GM18502 (cell line): ENCODE data around the gene MRC2.
"Not testable (repeated sequence)": the region's sequence is repeated elsewhere in the genome, so short reads cannot be mapped to it uniquely, and the experiment has no call there.

Experiments used
- ATAC-seq: cut with Tn5 transposase; IDR thresholded peaks from one replicate; pipeline ENCODE4 v1.9.1; 2021; ENCODE audit warnings: mild to moderate bottlenecking; ENCODE audit not compliant: unreplicated experiment, poor library complexity

Gene MRC2

GRCh38 chr17:62611292-62611691 lies 16.2 kb upstream of the MRC2 start:
- ATAC-seq = peak; percentile 83

GRCh38 chr17:62611728-62612127 lies 15.7 kb upstream of the MRC2 start:
- ATAC-seq = peak; percentile 16

DNA sequence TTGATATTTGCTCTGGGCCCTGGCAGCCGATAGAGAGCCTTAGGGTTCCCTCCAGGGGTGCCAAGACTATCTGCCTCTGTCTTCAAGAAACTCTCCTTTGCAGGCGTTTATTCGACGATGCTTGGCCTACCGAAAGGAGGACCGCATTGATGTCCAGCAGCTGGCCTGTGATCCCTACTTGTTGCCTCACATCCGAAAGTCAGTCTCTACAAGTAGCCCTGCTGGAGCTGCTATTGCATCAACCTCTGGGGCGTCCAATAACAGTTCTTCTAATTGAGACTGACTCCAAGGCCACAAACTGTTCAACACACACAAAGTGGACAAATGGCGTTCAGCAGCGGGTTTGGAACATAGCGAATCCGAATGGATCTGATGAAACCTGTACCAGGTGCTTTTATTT lies 15.2 kb upstream of the MRC2 start:
- ATAC-seq = not testable (repeated sequence)

GRCh38 chr17:62613095-62613494 lies 14.4 kb upstream of the MRC2 start:
- not testable (repeated sequence) for ATAC-seq

DNA sequence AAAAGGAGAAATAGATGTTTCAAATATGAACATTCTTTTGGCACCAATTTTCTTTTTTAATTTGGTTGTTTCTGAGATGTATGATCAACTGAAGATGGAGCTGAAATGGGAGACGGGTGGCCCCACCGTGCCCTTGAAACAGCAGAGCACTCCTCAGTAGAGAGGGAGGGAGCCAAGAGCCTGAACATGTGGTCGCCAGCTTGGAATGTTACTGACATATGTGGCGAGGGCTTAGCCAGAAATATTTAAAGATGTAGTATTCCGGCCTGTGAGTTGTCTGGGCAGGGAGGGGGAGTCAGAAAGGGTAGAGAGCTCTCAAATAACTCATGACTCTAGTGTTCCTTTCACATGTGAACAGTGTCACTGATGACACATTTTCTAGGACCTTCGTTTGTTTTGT lies 13.3 kb upstream of the MRC2 start:
- ATAC-seq = no peak

DNA sequence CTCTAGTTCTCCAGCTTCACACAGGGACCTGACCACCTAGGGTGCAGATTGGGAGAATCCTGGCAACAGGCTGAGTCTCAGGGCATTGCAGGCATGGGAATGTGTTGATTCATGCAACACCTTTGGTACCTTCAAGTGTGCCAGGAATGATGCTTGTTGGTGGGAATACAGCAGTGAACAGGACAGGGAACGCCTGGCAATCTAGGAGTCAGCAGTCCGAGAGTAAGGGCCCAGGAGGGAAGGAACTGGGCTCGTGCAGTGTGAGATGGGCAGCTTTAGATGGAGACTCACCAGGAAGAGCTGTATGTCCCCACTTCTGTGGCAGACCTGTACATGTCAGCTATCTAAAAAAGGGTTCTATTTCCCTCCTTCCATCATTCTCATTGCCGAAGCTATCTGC lies 12.0 kb upstream of the MRC2 start:
- ATAC-seq = no peak

- no peak for ATAC-seq
Observed at GRCh38 chr17:62616993-62617893, 10.2 kb upstream of the MRC2 start.

- no peak for ATAC-seq
Observed at GRCh38 chr17:62617894-62618472, 9.5 kb upstream of the MRC2 start.

DNA sequence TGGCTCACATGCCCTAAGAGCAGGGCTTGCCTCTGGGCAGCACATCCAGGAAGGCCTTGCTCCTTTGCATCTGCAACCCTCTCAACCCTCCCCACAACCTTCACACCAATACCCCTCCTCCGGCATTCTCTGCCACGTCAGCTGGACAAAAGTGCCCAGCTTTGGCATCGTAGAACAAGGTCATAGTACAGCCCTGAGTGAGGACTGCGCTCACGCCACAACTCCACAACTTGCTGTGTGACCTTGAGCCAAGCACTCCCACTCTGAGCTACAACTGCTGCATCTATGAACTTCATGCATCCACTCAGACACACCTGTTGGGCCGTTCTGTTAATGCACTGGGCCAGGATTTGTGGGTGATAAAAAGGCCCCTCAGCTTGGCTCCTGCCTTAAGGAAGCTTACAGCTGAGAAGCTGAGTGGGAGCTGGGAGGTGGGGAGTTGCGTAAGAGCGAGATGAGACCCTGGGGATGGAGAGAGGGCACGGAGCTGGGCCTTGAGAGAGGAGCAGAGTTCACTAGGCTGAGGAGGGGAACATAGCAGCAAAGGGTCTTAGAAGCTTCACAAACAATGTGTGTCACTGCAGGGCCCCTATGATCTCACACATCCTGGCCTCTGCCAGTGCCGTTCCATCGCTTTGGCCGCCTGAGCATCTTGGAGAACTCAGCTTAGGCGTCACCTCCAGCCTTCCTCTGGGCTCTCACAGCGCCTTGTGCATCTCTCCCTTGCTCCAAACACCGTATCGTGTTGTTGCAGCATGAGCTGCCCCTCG lies 8.6 kb upstream of the MRC2 start:
- ATAC-seq = no peak

DNA sequence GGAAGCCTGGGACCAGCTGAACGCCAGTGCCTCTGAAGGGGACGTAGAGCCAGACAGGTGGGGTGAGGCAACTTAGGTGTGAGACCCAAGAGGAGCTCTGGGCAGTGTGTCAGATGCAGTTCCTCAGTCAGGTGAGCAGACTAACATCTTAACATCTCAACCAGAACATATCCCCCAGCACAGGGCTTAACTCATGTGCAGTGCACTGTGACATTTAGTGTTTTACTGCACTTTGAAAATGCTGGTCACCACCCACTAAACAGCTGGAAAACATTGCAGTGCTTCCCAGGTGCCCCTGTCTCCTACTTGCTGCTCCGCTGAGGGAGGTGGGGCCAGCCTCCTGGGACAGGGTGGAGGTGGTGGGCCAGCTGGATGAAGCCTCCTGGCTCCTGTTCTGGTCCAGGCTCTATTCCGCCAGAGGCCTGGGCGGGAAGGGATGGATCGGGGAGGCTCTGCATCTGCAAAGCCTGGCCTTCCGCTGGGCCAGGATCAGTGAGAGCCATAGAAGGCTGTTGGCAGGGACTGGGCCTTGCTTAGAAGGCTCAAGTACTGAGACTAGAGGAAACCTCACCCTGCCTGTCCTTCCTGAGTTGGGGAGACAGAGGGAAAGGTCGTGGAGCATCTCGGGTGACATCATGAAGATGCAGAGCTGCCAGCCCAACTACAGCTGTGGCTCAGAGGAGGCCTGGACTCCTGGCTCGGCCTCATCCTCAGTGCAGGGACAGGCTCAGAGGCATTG lies 7.9 kb upstream of the MRC2 start:
- no peak for ATAC-seq

GRCh38 chr17:62621223-62621622 lies 6.2 kb upstream of the MRC2 start:
- no peak for ATAC-seq

DNA sequence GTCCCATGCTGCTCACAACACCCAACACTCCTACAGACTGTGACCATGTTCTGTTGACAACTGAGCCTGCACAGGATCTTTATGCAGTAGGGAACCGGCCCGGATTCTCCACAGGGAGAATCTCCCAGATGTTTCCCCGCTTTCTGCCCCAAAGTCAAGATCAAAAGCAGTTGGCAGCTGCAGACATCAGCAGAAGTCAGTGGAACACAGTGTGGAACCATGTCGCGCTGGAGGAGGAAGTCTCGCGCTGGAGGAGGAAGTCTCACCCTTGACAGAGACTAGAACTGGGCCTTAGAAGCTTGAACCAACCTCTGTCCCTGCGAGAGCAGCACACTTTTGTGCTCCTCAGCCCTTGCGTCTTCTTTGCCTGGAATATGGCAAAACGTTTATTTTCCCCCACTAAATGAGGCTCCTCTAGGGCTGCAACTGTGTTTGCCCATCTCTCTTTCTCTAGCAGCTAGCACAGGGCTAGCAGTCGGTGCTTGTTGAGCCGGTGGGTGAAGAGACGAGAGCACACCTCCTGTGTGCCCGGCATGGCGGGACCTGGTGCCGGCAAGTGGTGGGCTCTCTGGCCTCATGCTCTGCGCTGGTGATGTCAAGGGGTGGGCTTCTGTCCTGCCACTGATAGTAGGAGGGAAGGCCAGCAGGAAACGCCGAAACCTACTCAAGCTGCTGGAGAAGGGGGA lies 2.1 kb upstream of the MRC2 start:
- no peak for ATAC-seq

- no peak for ATAC-seq
Observed at GRCh38 chr17:62625870-62626200, 1.6 kb upstream of the MRC2 start.

DNA sequence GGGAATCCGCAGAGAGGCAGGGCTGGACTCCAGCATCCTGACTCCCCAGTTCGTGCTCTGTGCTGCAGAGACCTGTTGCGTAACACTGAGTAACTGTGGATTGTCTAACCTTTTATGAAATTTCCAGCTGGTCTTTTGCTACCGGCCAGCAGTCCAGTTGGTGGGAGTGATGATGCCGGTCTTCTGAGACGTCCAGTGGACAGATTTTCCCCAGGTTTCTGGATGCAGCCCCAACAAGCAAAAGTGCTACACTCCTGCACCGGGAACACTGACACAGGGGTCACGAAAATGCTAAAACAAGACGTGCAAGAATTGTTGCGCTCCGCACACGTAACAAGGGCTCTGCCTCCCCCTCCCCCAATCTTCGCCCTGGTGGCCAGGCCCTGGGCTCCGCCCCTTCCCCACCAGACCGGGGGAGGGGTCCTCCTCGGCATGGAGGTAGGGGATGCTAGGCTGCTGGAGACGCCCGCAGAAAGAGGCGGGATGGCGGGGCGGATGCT lies 701 bp upstream of the MRC2 start:
- no peak for ATAC-seq

DNA sequence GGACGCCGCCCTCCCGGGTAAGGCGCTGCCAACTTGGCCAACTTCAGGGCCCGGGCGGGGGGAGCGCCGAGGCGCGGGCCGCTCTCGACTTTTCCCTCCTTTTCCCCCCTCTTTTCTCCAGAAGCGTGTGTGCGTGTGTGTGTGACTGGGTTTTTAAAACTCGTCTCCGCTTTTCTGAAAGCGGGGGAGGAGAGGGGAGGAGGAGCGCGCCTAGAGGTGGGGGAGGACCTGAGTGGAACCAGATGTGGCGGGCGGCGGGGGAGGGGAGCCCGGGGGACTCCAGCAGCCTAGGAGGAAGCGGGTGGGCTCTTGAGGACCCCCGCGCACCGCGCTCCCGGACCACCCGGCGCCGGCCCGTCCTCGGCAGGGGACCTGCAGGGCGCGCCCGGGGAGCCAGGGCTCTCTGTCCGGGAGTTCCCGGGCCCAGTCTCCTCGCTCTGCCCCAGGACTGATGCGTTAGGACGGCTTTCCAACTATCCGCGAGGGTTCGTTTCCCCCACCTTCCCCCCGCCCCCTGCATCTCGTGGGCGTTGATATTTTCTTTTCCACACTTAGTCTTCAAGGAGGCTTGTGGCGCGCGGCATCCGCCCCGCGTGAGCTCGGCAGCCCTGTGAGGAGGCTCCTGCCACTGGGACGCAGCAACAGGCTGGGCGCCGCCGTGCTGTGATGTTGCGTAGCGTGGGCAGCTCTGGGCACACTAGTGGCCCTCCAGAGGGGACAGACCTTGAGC lies 599 bp downstream of the MRC2 start:
- ATAC-seq = peak; percentile 35

GRCh38 chr17:62628831-62629555 lies 1.5 kb downstream of the MRC2 start:
- ATAC-seq = no peak

GRCh38 chr17:62629556-62630364 lies 2.3 kb downstream of the MRC2 start:
- ATAC-seq = no peak
